OCI-LY7 (cell line): ENCODE data around the gene IVNS1ABP.

Experiments used
- EZH2phosphoT487 ChIP-seq: fragments of 200-600 bp; sonication (generic); IDR thresholded peaks from 2 replicates; pipeline ENCODE4 v1.6.1; 2018; ENCODE audit warnings: low read depth, borderline replicate concordance, mild to moderate bottlenecking, mixed run types, antibody characterized with exemption, low read length, moderate library complexity, mixed read lengths
- TF ChIP-seq, protein P1 (sequence below): fragments of 200-600 bp; sonication (generic); conservative IDR thresholded peaks from 2 replicates; pipeline ENCODE4 v1.5.1; 2014; ENCODE audit warnings: mild to moderate bottlenecking, antibody characterized with exemption, low read length, moderate library complexity, mixed read lengths

DNA sequence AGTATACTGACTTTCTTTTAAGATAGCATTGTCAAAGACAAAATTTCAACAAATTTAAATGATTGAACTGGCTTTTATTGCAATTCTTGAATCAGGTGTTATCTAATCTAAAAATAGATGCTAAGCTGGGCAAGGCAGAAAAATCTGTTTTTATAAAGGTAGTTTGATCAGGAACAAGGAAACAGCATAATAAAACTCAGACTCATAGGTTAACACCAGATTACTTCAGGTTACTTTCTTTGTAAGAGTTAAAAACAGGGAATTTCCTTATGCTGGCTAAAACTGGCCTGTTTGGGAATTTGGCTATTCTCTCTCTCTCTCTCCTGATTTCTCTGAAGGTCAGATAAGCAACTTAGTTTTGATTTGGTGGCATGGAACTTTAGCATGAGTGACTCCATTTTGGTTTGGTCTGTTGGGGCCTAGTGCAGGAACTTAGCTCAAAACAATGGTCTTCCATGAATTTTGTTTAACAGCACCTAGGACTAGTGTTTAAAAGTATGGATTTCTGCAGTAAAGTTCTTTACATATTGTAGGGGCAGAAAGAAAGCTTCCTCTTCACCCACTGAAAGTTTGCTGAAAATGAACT is 24.2 kb upstream of the IVNS1ABP start:
- TF ChIP-seq, protein P1, sequence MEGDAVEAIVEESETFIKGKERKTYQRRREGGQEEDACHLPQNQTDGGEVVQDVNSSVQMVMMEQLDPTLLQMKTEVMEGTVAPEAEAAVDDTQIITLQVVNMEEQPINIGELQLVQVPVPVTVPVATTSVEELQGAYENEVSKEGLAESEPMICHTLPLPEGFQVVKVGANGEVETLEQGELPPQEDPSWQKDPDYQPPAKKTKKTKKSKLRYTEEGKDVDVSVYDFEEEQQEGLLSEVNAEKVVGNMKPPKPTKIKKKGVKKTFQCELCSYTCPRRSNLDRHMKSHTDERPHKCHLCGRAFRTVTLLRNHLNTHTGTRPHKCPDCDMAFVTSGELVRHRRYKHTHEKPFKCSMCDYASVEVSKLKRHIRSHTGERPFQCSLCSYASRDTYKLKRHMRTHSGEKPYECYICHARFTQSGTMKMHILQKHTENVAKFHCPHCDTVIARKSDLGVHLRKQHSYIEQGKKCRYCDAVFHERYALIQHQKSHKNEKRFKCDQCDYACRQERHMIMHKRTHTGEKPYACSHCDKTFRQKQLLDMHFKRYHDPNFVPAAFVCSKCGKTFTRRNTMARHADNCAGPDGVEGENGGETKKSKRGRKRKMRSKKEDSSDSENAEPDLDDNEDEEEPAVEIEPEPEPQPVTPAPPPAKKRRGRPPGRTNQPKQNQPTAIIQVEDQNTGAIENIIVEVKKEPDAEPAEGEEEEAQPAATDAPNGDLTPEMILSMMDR: no peak
- no peak for TF ChIP-seq EZH2phosphoT487
